B cell (primary cell): ENCODE measurements around the gene MX1. TPM values are rescaled to one million over a fixed set of nuclear protein-coding genes. Genes with fewer than 3 reads are reported as not detected.

Source experiments
- ATAC-seq: fragments of 200-7000 bp; cut with Tn5 transposase; one replicate; pipeline ENCODE4 v1.10.0; 2021; ENCODE audit warnings: low read depth, mild to moderate bottlenecking, moderate number of reproducible peaks, moderate library complexity
- CTCF ChIA-PET: fragments of 350-600 bp; sonication (Branson Sonifier 250); formaldehyde crosslinking; loops from one replicate; lab custom pipeline; 2021; ENCODE audit warnings: antibody characterized with exemption, inconsistent platforms; lab: Charles Lee
- POLR2A ChIA-PET: fragments of 350-600 bp; sonication (Branson Sonifier 250); formaldehyde crosslinking; loops from one replicate; lab custom pipeline; 2021; ENCODE audit warnings: antibody characterized with exemption; lab: Charles Lee
- DNase-seq: peaks from one replicate; pipeline ENCODE4 v3.0.0; 2013
- H2AFZ ChIP-seq: 2 replicates; pipeline ENCODE4 v1.6.1; 2012; ENCODE audit warnings: mild to moderate bottlenecking, low read depth, low read length; ENCODE audit not compliant: insufficient read depth, poor library complexity, severe bottlenecking
- H3K27ac ChIP-seq, 2 donors: 1 replicate in 1 of 2; 2 replicates in 1 of 2; pipeline ENCODE4 v1.5.1; 2012 to 2013; ENCODE audit warnings: low read length in 2 of 2, mild to moderate bottlenecking in 2 of 2, moderate library complexity in 1 of 2
- H3K27me3 ChIP-seq, 4 experiments: fragments of 200-600 bp in 1 of 4; sonication (generic) in 1 of 4; replicated peaks in 1 of 4; 1 replicate in 2 of 4; 2 replicates in 2 of 4; pipeline versions ENCODE4 v1.6.1 to v1.7.0; 2013 to 2016; ENCODE audit warnings: low read length in 3 of 4, mild to moderate bottlenecking in 2 of 4, mixed read lengths in 1 of 4, moderate library complexity in 1 of 4; ENCODE audit not compliant: insufficient read depth in 4 of 4, control insufficient read depth in 3 of 4; ENCODE audit errors: control extremely low read depth in 1 of 4
- H3K36me3 ChIP-seq, 2 experiments: replicated peaks in 1 of 2; 1 replicate in 1 of 2; 2 replicates in 1 of 2; pipeline versions ENCODE4 v1.6.1 to v1.7.1; 2013; ENCODE audit warnings: low read length in 1 of 2; ENCODE audit not compliant: insufficient read depth in 2 of 2, control insufficient read depth in 1 of 2; ENCODE audit errors: control extremely low read depth in 1 of 2, extremely low read depth in 1 of 2
- H3K4me1 ChIP-seq, 2 donors: fragments of 200-600 bp in 1 of 2; sonication (generic) in 1 of 2; 1 replicate in 1 of 2; 2 replicates in 1 of 2; pipeline versions ENCODE4 v1.5.1 to v1.6.1; 2013 to 2017; ENCODE audit warnings: low read length in 2 of 2; ENCODE audit not compliant: control insufficient read depth in 2 of 2, insufficient read depth in 2 of 2
- H3K4me2 ChIP-seq: replicated peaks from 2 replicates; pipeline ENCODE3; 2012; ENCODE audit warnings: mild to moderate bottlenecking, low read depth, low read length; ENCODE audit not compliant: poor library complexity, severe bottlenecking
- H3K4me3 ChIP-seq, 5 experiments: fragments of 200-600 bp in 1 of 5; sonication (generic) in 1 of 5; 1 replicate in 3 of 5; 2 replicates in 2 of 5; pipeline versions ENCODE4 v1.5.1 to v1.7.0; 2011 to 2016; ENCODE audit warnings: low read length in 4 of 5, mild to moderate bottlenecking in 4 of 5, low read depth in 2 of 5, control low read depth in 1 of 5, moderate library complexity in 1 of 5; ENCODE audit not compliant: insufficient read depth in 1 of 5; ENCODE audit errors: control extremely low read depth in 1 of 5, extremely low read depth in 1 of 5
- H3K79me2 ChIP-seq: fragments of 200-600 bp; sonication (generic); one replicate; pipeline ENCODE4 v1.6.0; 2016; ENCODE audit warnings: low read length; ENCODE audit not compliant: control insufficient read depth, insufficient read depth
- H3K9ac ChIP-seq: fragments of 200-600 bp; sonication (generic); 2 replicates; pipeline ENCODE4 v1.6.1; 2017; ENCODE audit warnings: mild to moderate bottlenecking, low read length, moderate library complexity
- H3K9me3 ChIP-seq, 3 donors: one replicate each; pipeline versions ENCODE4 v1.6.1 to v1.7.1; 2013; ENCODE audit warnings: low read length in 2 of 3; ENCODE audit not compliant: control insufficient read depth in 2 of 3, insufficient read depth in 1 of 3; ENCODE audit errors: control extremely low read depth in 1 of 3
- H4K20me1 ChIP-seq: 2 replicates; pipeline ENCODE4 v1.6.0; 2012; ENCODE audit warnings: mild to moderate bottlenecking, low read length; ENCODE audit not compliant: insufficient read depth, control insufficient read depth, poor library complexity, severe bottlenecking
- H3K27ac Mint-ChIP-seq: one replicate; pipeline ENCODE4 v1.8.0; 2021; ENCODE audit warnings: mixed read lengths
- H3K27me3 Mint-ChIP-seq: one replicate; pipeline ENCODE4 v1.8.0; 2021; ENCODE audit warnings: mixed read lengths
- H3K4me1 Mint-ChIP-seq: one replicate; pipeline ENCODE4 v1.8.0; 2021; ENCODE audit warnings: mixed read lengths
- H3K4me3 Mint-ChIP-seq: one replicate; pipeline ENCODE4 v1.8.0; 2021; ENCODE audit warnings: mixed read lengths
- H3K9me3 Mint-ChIP-seq: one replicate; pipeline ENCODE4 v1.8.0; 2022; ENCODE audit warnings: mixed read lengths; ENCODE audit not compliant: insufficient read depth
- CTCF ChIP-seq: fragments of 200-600 bp; IDR thresholded peaks from one replicate; pipeline ENCODE4 v1.8.0; 2022; ENCODE audit warnings: antibody characterized with exemption, mild to moderate bottlenecking
- EZH2 ChIP-seq: IDR thresholded peaks from 2 replicates; pipeline ENCODE4 v1.6.1; 2012; ENCODE audit warnings: borderline replicate concordance, low read depth, mild to moderate bottlenecking, moderate library complexity, low read length; ENCODE audit not compliant: insufficient read depth, poor library complexity, severe bottlenecking
- WGBS: methylation state at CpG from one replicate; pipeline ENCODE4 v1.1.5; 2013; ENCODE audit warnings: missing lambda C conversion rate; ENCODE audit not compliant: insufficient coverage; 5-methylcytosine and 5-hydroxymethylcytosine counted together
- intact Hi-C: fragments of 100-400 bp; cut with micrococcal nuclease; formaldehyde crosslinking; loops from one replicate; pipeline ENCODE4 v1.10.0; 2022
- polyA plus RNA-seq: library from polyadenylated mRNA; depleted of rRNA; stranded (reverse); fragments of >200 nt; gene quantifications from 2 replicates; pipeline ENCODE4 v1.2.3, GENCODE V29; 2012
- total RNA-seq, 2 donors: library from RNA; stranded (reverse); fragments of 120-200 nt in 1 of 2; gene quantifications; 1 replicate in 1 of 2; 2 replicates in 1 of 2; pipeline versions ENCODE4 v1.2.3 to v1.2.4, GENCODE V29; 2013 to 2022

MX1 gene
- total and polyA plus RNA-seq, 2 donors (not counting 1 experiment from before 2014, with no cell fraction given): 57.6 to 62.9 TPM

DNA sequence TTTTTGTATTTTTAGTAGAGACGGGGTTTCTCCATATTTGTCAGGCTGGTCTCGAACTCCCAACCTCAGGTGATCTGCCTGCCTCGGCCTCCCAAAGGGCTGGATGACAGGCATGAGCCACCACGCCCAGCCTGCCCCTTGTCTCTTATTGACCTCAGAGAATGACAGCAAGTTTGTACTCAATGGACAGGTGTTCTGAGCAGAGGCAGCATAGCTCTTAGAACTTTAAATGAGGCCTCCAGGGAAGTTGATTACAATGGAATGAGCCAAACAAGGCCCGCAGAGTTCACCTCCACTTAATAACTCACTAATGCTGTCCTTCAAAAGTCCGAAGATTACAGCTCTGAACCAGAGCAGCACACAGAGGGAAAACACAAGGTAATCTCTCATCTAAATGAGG, 71.0 kb downstream of the MX1 start:
- no peak overlapping the region for H3K27ac Mint-ChIP-seq
- TF ChIP-seq EZH2 (no peak), CTCF (no peak)
- H2AFZ ChIP-seq: no peak overlapping the region
- no peak overlapping the region for H3K9ac ChIP-seq
- H3K27me3 ChIP-seq: no peaks in the 10 kb centered on the region
- no peaks in the 10 kb centered on the region for H3K36me3 ChIP-seq
- DNase-seq (no peak), ATAC-seq (no peak)
- peaks cover 18% of the 10 kb centered on the region for H3K27me3 Mint-ChIP-seq
- H3K4me3 ChIP-seq: no peak overlapping the region
- H4K20me1 ChIP-seq: no peaks in the 10 kb centered on the region
- H3K9me3 Mint-ChIP-seq: no peaks in the 10 kb centered on the region
- H3K4me1 Mint-ChIP-seq: no peaks in the 10 kb centered on the region
- no peaks in the 10 kb centered on the region for H3K9me3 ChIP-seq
- intact Hi-C loops: no loop called here
- ChIA-PET CTCF (no interaction called here), POLR2A (no interaction called here)
- no peaks in the 10 kb centered on the region for H3K4me1 ChIP-seq
- WGBS: 98% methylated on average over 4 of the region's 6 CpGs
- H3K4me2 ChIP-seq: no peak overlapping the region
- no peaks in the 10 kb centered on the region for H3K79me2 ChIP-seq
- H3K4me3 Mint-ChIP-seq: no peak overlapping the region
- no peak overlapping the region for H3K27ac ChIP-seq

- no peak for ATAC-seq
- Mint-ChIP-seq H3K27ac (no peak overlapping the region), H3K4me3 (no peak overlapping the region), H3K27me3 (peaks cover 23% of the 10 kb centered on the region), H3K9me3 (no peaks in the 10 kb centered on the region), H3K4me1 (no peaks in the 10 kb centered on the region)
- H3K4me1 ChIP-seq: no peaks in the 10 kb centered on the region
- H3K27ac ChIP-seq: no peak overlapping the region
- H2AFZ ChIP-seq: no peak overlapping the region
- no peak overlapping the region for H3K4me2 ChIP-seq
- intact Hi-C loops: no loop called here
- 90% methylated on average over 6 of the region's 8 CpGs for WGBS
- no peaks in the 10 kb centered on the region for H3K9me3 ChIP-seq
- no peak overlapping the region for H3K4me3 ChIP-seq
- POLR2A ChIA-PET: no interaction called here
- H3K27me3 ChIP-seq: no peaks in the 10 kb centered on the region
- H3K36me3 ChIP-seq: no peaks in the 10 kb centered on the region
- no peak for DNase-seq
- TF ChIP-seq CTCF (no peak), EZH2 (no peak)
- no peaks in the 10 kb centered on the region for H4K20me1 ChIP-seq
- H3K79me2 ChIP-seq: no peaks in the 10 kb centered on the region
- CTCF ChIA-PET: no interaction called here
- H3K9ac ChIP-seq: no peak overlapping the region
Observed at GRCh38 chr21:41497788-41498187, 71.7 kb downstream of the MX1 start.
